NT2/D1 (cell line): ENCODE measurements around the gene M1AP.

Experiments used
- DNase-seq: peaks from one replicate; pipeline ENCODE4 v3.0.0-alpha.2; 2011; ENCODE audit warnings: low read depth, low spot score
- H3K27me3 ChIP-seq: 2 replicates; pipeline ENCODE4 v1.6.0; 2011; ENCODE audit warnings: mild to moderate bottlenecking; ENCODE audit not compliant: insufficient read length, insufficient read depth
- H3K36me3 ChIP-seq: 2 replicates; pipeline ENCODE4 v1.6.1; 2011; ENCODE audit warnings: mild to moderate bottlenecking, low read length, mixed read lengths; ENCODE audit not compliant: insufficient read depth, insufficient read length
- H3K4me1 ChIP-seq: 2 replicates; pipeline ENCODE4 v1.5.1; 2011; ENCODE audit not compliant: insufficient read depth, insufficient read length
- H3K4me3 ChIP-seq: 2 replicates; pipeline ENCODE4 v1.5.1; 2011; ENCODE audit warnings: low read depth; ENCODE audit not compliant: insufficient read length
- H3K9ac ChIP-seq: 2 replicates; pipeline ENCODE4 v1.6.0; 2011; ENCODE audit warnings: low read depth; ENCODE audit not compliant: insufficient read length
- H3K9me3 ChIP-seq: 2 replicates; pipeline ENCODE4 v1.5.1; 2011; ENCODE audit warnings: mild to moderate bottlenecking, low read length; ENCODE audit not compliant: insufficient read depth
- SUZ12 ChIP-seq: IDR thresholded peaks from 2 replicates; pipeline ENCODE4 v1.6.1; 2011; ENCODE audit not compliant: insufficient read length, insufficient read depth; ENCODE audit errors: extremely low read depth
- YY1 ChIP-seq: IDR thresholded peaks from 2 replicates; pipeline ENCODE4 v1.6.1; 2011; ENCODE audit not compliant: insufficient read length, insufficient read depth
- ZNF274 ChIP-seq: IDR thresholded peaks from 2 replicates; pipeline ENCODE4 v1.6.1; 2011; ENCODE audit warnings: mild to moderate bottlenecking, low read depth, low read length

Gene M1AP

DNA sequence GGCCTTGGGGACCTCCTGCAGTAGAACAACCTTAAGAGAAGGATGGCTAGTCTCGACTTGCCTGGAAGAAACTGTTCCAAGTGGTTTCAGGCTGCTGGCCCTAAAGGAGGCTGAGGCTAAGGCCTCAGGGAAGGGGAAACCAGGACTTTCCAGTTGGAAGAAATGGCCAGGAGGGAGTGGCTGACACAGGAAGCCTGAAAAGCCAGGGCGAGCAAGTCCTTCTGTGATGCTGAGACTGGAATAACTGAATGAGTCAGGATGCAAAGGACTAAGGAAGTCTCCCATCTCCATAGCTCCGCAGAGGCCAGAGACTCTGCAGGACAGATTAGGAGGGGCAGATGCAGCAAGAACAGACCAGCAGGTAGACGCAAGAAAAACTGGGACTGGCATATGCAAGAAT, 111.0 kb downstream of the M1AP start:
- no peaks in the 10 kb centered on the region for H3K4me1 ChIP-seq
- TF ChIP-seq ZNF274: no peak
- no peak for TF ChIP-seq SUZ12
- DNase-seq: no peak

DNA sequence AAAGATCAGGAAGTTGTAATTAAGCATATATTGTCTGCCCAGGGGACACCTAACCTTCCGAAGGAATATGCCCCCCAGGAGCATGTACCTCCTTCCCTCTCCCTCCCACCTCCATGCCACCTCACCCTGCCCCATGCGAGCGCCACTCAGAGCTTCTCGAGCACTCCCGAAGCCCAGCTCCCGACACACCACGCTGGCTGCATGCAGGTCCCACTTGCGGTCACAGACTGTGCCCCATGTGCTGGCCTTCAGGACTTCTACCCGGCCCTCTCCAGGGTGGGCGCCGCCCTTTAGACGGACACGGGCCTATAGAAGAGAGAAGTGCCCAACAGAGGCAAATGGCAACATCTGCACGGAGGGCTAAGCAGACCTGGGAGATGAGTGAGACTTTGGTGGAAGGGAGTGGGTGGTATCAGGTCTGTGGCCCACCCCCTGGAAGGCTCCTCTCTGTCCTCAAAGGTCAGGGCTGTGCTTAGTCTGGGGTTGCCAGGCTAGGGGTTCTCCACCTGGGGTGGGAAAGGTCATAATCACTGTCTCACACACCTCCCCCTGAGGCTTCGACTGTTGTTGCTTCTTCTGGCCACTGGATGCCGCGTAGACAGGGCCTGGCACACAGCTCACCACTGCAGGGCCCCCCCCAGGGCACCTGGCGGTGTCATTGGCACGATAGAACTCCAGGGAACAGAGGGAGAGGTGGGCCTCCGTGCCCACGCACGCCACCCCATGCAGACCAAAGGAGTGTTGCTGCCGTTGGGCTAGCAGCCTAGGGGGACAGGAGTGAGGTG, 111.8 kb downstream of the M1AP start:
- Histone ChIP-seq H3K9me3 (no peaks in the 10 kb centered on the region), H3K4me1 (no peaks in the 10 kb centered on the region), H3K9ac (no peak overlapping the region), H3K27me3 (no peaks in the 10 kb centered on the region), H3K4me3 (no peak overlapping the region), H3K36me3 (peaks cover 28% of the 10 kb centered on the region)
- TF ChIP-seq SUZ12 (no peak), YY1 (no peak), ZNF274 (no peak)
- no peak for DNase-seq

More for the DNA sequence above, 111.0 kb downstream of the M1AP start:
- Histone ChIP-seq H3K27me3 (no peaks in the 10 kb centered on the region), H3K4me3 (no peak overlapping the region), H3K9me3 (no peaks in the 10 kb centered on the region), H3K9ac (no peak overlapping the region), H3K36me3 (peaks cover 23% of the 10 kb centered on the region)

- Histone ChIP-seq H3K4me3 (no peak overlapping the region), H3K9ac (no peak overlapping the region), H3K4me1 (no peaks in the 10 kb centered on the region), H3K27me3 (no peaks in the 10 kb centered on the region), H3K36me3 (peaks cover 34% of the 10 kb centered on the region), H3K9me3 (no peaks in the 10 kb centered on the region)
- DNase-seq: no peak
- TF ChIP-seq YY1 (no peak), SUZ12 (no peak), ZNF274 (no peak)
These were observed 112.6 kb downstream of the M1AP start for GRCh38 chr2:74535440-74535965.

- no peak for DNase-seq
- no peak overlapping the region for H3K9ac ChIP-seq
These were observed 113.7 kb downstream of the M1AP start for GRCh38 chr2:74534411-74534810.

DNA sequence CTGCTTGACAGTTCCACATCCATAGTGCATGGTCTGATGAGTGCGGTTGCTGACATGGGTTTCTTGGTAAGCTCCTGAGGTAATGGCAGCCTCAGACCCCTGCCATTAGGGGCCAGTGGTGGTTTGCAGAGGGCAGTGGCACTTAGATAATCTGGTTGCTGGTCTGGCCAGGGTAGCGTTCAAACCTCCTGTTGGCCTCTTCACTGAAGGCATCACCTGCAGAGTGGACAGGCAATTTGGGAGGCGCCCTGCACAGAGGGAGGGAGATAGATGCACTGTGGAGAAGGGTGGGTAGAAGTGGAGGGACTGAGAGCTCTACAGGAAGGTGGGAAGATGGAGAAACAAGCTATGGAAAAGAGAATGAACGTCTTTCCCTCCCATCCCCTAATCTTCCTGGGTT, 114.7 kb downstream of the M1AP start:
- peaks cover 39% of the 10 kb centered on the region for H3K36me3 ChIP-seq
- no peak for DNase-seq
- H3K4me1 ChIP-seq: no peaks in the 10 kb centered on the region
- H3K4me3 ChIP-seq: no peak overlapping the region
- no peaks in the 10 kb centered on the region for H3K9me3 ChIP-seq
- TF ChIP-seq YY1: no peak
- TF ChIP-seq ZNF274: no peak
- TF ChIP-seq SUZ12: no peak
- no peak overlapping the region for H3K9ac ChIP-seq
- no peaks in the 10 kb centered on the region for H3K27me3 ChIP-seq

More at GRCh38 chr2:74534411-74534810, 113.7 kb downstream of the M1AP start:
- peaks cover 34% of the 10 kb centered on the region for H3K36me3 ChIP-seq
- H3K9me3 ChIP-seq: no peaks in the 10 kb centered on the region
- H3K4me1 ChIP-seq: no peaks in the 10 kb centered on the region
- TF ChIP-seq SUZ12: no peak
- no peak for TF ChIP-seq ZNF274
- TF ChIP-seq YY1: no peak
- H3K27me3 ChIP-seq: no peaks in the 10 kb centered on the region
- no peak overlapping the region for H3K4me3 ChIP-seq

DNA sequence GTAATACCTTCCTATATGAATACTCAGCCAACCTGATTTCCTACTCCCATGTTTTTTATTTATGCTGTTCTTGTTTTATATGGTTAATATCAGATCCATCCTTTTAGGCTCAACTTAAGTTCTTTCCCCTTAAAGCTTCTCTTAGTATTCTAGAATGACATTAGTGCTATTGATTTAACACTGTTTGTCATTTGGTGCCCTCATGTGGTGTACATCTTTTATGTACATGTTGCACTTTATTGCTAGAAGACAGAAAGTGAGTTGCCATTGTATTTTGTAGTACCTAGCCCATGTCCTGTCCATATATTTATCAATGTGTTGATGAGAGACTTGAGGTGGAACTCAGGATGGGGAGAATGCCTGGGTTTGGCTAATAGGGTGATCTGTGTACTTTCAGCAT, 115.9 kb downstream of the M1AP start:
- no peaks in the 10 kb centered on the region for H3K9me3 ChIP-seq
- H3K36me3 ChIP-seq: peaks cover 52% of the 10 kb centered on the region
- no peak for TF ChIP-seq YY1
- no peak for TF ChIP-seq SUZ12
- no peak for TF ChIP-seq ZNF274
- DNase-seq: no peak
- H3K4me1 ChIP-seq: no peaks in the 10 kb centered on the region
- H3K9ac ChIP-seq: no peak overlapping the region
- no peaks in the 10 kb centered on the region for H3K27me3 ChIP-seq
- no peak overlapping the region for H3K4me3 ChIP-seq

- Histone ChIP-seq H3K9me3 (no peaks in the 10 kb centered on the region), H3K4me3 (no peak overlapping the region), H3K9ac (no peak overlapping the region), H3K27me3 (no peaks in the 10 kb centered on the region), H3K4me1 (no peaks in the 10 kb centered on the region), H3K36me3 (peaks cover 57% of the 10 kb centered on the region)
- no peak for TF ChIP-seq ZNF274
- no peak for TF ChIP-seq SUZ12
- TF ChIP-seq YY1: no peak
- DNase-seq: no peak
These were observed 116.5 kb downstream of the M1AP start for GRCh38 chr2:74531666-74532065.
